ENCODE results near the gene TREH. TPM values are rescaled to one million over a fixed set of nuclear protein-coding genes. Genes with fewer than 3 reads are reported as not detected.

The TREH gene
- total and polyA plus RNA-seq, 12 donors: 0.11 to 4.8 (median 0.83) TPM; not detected in 9

DNA sequence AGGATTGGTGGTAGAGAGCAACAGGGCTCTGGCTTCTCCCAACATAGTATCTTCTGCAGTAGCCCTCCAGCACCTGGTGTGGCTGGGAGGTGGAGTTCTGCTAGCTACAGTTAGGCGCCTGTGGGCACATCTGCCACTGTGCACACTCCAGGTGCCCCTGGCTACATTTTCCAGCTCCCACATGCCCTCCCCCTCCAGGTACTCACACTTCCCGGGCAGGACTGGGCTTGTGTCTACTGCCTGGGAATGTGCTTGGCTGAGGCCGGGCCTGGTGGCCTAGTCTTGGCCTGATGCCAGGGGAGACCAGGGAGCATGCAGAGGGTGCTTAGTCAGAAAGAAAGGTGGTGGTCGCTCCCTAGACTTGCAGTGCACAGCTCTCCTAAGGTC, 56.2 kb downstream of the TREH start:
- 30 to 42% methylated on average over 4 of the region's 4 CpGs for WGBS, 2 donors
- DNase-seq (no peak), ATAC-seq (peak in 2 of 8 donors; percentile 0)
- Histone ChIP-seq H3K4me1 (peaks cover 43 to 99% (median 67%) of the 10 kb centered on the region in 9 donors), H3K27me3 (peaks cover 0 to 16% (median 0%) of the 10 kb centered on the region in 7 donors), H3K9me3 (no peaks in the 10 kb centered on the region), H3K36me3 (peaks cover 5 to 60% (median 37%) of the 10 kb centered on the region in 9 donors), H3K4me3 (peak overlapping the region in 3 of 10 donors; percentile 5 to 60 (median 17)), H3K27ac (peak overlapping the region; percentile 62 to 96 (median 90))
- TF ChIP-seq, protein P1, sequence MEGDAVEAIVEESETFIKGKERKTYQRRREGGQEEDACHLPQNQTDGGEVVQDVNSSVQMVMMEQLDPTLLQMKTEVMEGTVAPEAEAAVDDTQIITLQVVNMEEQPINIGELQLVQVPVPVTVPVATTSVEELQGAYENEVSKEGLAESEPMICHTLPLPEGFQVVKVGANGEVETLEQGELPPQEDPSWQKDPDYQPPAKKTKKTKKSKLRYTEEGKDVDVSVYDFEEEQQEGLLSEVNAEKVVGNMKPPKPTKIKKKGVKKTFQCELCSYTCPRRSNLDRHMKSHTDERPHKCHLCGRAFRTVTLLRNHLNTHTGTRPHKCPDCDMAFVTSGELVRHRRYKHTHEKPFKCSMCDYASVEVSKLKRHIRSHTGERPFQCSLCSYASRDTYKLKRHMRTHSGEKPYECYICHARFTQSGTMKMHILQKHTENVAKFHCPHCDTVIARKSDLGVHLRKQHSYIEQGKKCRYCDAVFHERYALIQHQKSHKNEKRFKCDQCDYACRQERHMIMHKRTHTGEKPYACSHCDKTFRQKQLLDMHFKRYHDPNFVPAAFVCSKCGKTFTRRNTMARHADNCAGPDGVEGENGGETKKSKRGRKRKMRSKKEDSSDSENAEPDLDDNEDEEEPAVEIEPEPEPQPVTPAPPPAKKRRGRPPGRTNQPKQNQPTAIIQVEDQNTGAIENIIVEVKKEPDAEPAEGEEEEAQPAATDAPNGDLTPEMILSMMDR (IDR thresholded peaks at IDR 0.05): no peak
- intact Hi-C loops (cut with DNase I): no loop called here

DNA sequence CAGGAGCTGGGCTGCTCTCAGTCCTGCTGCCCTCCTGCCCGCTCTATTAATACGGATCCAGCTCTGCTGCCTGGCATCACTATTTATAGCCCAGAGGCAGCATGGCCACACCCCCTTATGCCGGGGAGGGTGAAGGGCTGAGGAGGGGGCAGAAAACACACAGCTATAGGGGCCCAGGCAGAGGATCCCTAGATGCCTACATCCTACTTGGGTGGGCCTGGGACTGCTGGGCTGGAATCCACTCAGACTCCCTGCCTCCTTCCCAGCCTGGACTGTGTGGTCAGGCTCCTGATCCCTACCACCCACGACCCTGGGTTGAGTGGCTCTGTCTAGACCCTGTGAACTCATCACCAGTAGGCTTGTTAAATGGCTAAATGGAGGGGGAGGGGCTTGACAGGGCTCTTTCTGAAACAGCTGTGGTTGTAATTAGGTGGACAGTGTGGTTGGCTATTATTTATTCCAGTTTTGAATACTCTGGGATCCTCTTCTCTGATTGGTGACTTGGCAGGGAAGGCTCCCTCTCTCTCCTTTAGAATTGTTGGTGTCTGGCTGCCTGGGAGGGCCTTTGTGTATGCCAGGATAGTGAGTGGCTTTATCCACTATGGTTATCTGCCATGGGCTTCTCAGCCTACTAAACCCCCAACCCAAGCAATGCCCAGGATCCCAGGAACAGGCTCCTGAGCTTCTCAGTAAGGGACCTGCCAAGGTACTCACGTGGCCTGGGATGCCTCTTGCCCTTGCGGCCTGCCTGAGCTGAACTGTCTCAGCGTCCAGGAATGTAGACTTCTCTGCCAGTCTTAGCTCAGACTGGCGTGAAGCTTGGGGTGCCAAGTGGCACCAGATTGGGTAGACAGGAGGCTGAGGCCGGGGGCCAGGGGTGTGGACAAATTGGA, 56.8 kb downstream of the TREH start:
- Histone ChIP-seq H3K4me1 (peaks cover 41 to 99% (median 67%) of the 10 kb centered on the region in 9 donors), H3K27me3 (peaks cover 0 to 16% (median 0%) of the 10 kb centered on the region in 7 donors), H3K36me3 (peaks cover 3 to 59% (median 35%) of the 10 kb centered on the region in 9 donors), H3K27ac (peak overlapping the region; percentile 62 to 96 (median 90)), H3K9me3 (no peaks in the 10 kb centered on the region), H3K4me3 (peak overlapping the region in 8 of 10 donors; percentile 40 to 64 (median 60))
- TF ChIP-seq, protein P1 (IDR thresholded peaks at IDR 0.05): no peak
- WGBS, 2 donors: 36 to 49% methylated on average over 9 of the region's 9 CpGs
- peak; percentile 17 to 61 (median 46) for ATAC-seq
- intact Hi-C loops (cut with DNase I): no loop called here
- peak; percentile 55 to 67 for DNase-seq

DNA sequence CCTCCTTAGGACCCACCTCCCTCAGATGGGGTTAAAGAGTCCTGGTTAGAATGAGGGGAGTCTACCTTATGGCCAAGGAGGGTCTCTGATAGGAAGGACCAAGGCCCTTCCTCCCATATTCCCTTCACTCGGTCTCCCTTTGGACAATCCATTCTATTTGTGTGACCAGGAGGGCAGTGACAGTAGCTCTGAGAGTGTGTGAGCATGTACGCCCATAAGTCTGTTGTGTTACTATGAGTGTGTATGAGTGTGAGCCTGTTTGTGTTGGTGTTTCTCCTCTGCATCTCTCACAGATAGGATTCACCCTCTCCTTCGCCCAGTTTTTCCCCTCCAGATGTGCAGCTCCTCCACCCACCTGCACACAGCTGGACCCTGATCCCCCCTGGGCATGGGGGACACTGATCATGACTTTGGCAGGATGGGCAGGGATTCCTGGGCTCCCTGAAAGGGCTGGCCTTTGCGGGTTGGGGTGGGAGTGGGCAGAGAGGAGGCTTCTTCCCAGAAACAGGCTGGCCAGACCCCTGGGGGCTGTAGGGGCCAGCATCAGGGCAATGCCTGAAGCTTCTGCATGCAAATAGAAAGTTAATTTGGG, 57.6 kb downstream of the TREH start:
- H3K36me3 ChIP-seq: peaks cover 0 to 59% (median 35%) of the 10 kb centered on the region in 9 donors
- intact Hi-C loops (cut with DNase I): no loop called here
- peak overlapping the region; percentile 33 to 96 (median 90) for H3K27ac ChIP-seq
- DNase-seq: no peak
- no peaks in the 10 kb centered on the region for H3K9me3 ChIP-seq
- WGBS, 2 donors: 33 to 45% methylated on average over 4 of the region's 4 CpGs
- peaks cover 0 to 16% (median 0%) of the 10 kb centered on the region in 7 donors for H3K27me3 ChIP-seq
- peak overlapping the region; percentile 19 to 64 (median 58) for H3K4me3 ChIP-seq
- peaks cover 48 to 99% (median 74%) of the 10 kb centered on the region in 9 donors for H3K4me1 ChIP-seq
- TF ChIP-seq, protein P1 (IDR thresholded peaks at IDR 0.05): no peak
- peak in 1 of 8 donors; percentile 1 for ATAC-seq

DNA sequence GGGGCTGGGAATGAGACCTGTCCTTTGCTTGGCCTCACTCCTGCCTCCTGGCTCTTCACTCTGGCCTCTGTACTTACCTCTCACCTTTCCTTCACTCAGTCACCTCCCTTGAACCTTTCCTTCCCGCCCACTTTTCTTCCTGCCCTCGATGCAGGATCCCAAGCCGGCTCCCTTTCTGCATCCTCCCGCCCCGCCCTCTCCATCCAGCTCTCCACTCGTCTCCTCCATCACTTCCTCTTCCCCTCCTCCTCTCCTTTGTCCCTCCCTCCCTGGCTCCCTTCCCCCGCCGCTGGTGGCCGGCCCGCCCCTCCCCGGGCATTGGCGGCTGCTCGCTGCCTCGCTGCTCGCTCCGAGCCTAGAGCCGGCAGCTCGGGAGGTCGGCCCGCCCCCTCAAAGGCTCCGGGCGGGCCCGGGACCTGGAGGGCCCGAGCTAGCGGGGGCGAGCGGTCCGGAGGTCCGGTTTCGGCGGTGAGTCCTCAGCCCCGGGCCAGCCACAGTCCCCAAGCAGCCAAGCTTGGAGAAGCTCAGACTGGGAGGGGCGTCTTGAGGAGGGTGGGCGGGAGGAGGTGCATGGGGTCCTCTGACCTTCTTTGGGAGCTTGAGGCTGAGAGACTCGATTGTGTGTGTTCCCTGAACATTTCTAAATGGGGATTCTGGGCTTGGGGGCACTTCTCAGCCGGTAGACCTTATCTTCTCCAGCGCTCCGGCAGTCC, 58.2 kb downstream of the TREH start:
- peak; percentile 61 to 80 (median 70) for ATAC-seq
- peak; percentile 91 to 93 for DNase-seq
- H3K4me3 ChIP-seq: peak overlapping the region; percentile 19 to 64 (median 58)
- H3K4me1 ChIP-seq: peaks cover 49 to 99% (median 78%) of the 10 kb centered on the region in 9 donors
- TF ChIP-seq, protein P1 (IDR thresholded peaks at IDR 0.05): no peak
- H3K9me3 ChIP-seq: no peaks in the 10 kb centered on the region
- WGBS, 2 donors: 5 to 6% methylated on average over 38 of the region's 38 CpGs
- H3K27me3 ChIP-seq: peaks cover 0 to 16% (median 0%) of the 10 kb centered on the region in 7 donors
- peaks cover 0 to 59% (median 30%) of the 10 kb centered on the region in 9 donors for H3K36me3 ChIP-seq
- peak overlapping the region; percentile 59 to 96 (median 90) for H3K27ac ChIP-seq
- intact Hi-C loops (cut with DNase I): no loop called here
